ENCODE data around the gene CA12.

Gene CA12

DNA sequence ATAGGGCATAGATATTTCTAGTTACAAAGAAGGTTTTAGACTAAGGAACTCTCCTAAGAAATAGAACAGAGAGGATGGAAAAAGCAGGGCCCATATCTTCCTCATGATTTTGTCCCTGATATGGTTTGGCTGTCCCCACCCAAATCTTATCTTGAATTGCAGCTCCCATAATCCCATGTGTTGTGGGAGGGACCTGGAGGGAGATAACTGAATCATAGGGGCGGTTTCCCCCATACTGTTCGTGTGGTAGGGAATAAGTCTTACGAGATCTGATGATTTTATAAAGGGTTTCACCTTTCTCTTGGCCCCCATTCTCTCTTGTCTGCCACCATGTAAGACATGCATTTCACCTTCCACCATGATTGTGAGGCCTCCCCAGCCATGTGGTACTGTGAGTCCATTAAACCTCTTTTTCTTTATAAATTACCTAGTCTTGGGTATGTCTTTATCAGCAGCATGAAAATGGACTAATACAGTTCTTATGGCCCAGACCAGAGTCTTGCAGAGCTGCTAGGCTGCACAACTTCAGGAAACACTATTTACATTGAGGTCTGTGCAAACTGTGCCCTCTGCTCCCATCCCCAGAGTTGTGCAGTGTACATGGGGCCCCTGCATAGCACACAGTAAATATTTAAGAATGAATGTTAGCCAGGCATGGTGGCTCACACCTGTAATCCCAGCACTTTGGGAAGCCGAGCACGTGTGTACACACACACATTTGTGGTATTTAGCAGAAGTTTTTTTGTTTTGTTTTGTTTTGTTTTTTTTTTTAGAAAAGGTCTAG lies 20.3 kb upstream of the CA12 start:
- DNase-seq = no peak

DNA sequence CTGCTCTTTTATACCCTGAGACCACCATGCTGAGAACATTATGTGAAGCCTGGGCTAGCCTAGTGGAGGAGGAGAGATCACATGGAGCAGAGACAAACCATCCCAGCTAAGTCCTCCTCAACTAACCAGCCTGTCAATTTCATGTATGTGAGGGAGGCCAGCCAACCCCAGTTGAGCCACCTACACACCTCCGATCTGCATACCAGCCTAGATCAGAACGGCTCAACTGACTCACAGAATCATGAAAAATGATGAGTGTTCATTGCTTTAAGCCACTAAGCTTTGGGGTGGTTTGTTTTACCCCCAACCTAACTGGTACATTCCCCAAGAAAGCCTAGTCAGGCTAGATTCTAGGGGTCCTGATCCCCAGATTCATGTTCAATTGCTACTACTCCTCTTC lies 19.4 kb upstream of the CA12 start:
- no peak for DNase-seq

DNA sequence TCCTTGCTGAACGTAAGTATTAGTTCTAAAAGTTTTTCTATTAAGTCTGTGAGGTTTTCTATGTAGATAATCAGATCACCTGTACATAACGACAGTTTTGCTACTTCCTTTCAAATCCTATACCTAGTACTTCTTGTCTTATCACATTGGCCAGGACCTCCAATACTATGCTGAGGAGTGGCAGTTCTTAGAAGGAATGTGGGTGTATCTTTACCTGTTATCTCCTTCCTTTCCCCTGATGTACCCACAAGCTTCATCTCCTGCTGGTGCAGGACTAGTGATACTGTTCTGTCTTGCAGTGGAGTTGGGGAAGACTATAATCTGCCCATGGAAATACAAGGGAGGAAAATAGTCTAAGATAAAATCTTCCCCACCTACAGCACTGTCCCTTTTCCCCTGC lies 16.8 kb upstream of the CA12 start:
- no peak for DNase-seq

DNA sequence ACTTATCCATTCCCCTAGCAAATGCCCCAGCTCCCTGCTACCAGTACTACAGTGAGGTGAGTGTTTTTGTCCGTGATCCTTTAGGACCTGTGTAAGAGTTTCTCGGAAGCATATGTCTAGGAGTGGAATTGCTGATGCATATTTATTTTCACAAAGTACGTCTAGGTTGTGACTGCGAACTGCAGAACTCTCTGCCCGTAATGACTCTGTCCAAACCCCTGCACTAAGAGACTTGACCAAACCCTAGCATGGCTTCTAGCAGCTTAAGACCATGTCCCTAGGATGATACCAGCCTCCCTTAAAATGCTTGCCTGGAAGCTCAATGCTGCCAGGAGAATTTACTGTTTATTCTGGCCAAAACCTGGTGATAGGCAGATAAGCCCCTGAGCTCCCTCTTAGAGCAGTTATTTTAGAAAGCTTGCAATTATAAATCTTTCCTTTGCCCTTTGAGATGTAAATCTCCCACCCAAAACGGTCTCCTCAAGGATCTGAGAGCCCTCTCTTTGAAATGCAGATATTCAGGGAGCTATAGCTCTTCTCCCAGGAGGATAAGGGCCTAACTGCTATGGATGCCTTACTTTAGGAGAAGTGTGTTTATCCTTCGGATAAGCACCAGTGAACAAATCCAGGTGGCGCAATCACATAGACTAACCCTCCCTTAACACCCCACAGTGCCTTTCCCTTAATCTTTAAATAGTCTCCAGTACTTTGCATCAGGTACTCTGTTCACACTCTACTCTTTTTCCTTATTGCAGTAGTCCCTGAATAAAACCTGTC lies 14.7 kb upstream of the CA12 start:
- DNase-seq = peak; percentile 35

DNA sequence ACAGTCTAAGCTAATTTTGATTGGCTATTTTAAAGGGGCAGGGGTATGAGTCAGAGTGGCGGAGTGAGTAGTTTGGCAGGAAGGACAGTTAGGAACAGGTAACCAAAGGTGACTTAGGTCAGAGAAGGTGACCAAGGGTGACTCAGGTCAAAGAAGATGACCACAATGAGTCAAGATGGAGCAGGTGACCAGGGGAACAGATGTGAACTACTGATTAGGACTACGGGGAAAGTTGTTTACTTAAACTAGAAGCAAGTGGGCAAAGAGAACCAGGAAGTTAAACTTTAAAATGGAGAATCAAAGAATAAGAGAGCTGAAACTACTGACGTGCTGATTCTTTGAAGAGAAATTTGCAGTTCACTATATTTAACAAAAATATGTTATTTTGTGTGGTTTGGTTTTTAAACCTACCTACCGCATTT lies 14.1 kb upstream of the CA12 start:
- DNase-seq = no peak

DNA sequence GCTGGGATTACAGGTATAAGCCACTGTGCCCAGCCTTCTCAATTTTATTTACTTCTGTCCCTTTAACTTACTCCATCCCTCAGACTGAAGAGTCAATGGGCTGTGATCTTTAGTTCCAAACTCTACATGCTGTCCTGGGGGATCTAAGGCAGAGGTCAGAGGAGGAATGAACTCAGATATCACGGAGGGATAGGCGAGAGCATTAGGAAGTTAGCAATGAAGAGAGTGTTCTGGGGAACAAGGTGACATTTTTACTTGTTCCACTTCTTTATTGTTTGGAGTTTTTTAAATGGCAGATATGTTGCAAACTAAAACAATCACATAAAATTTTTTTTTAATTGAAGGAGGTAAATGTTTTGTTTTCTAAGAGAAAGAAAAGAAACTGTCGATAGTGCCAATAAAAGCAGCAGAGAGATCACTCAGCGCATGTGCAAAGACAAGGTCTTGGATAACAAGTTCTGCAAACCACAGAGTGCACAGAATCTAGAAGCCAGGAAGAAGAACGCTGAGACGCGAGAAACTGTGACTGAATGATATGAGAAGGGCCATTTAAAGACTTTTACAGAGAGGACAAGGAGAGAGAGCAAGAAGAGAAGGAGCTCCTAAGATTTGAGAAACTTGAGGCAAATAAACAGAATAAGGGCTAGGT lies 10.8 kb upstream of the CA12 start:
- DNase-seq = no peak

DNA sequence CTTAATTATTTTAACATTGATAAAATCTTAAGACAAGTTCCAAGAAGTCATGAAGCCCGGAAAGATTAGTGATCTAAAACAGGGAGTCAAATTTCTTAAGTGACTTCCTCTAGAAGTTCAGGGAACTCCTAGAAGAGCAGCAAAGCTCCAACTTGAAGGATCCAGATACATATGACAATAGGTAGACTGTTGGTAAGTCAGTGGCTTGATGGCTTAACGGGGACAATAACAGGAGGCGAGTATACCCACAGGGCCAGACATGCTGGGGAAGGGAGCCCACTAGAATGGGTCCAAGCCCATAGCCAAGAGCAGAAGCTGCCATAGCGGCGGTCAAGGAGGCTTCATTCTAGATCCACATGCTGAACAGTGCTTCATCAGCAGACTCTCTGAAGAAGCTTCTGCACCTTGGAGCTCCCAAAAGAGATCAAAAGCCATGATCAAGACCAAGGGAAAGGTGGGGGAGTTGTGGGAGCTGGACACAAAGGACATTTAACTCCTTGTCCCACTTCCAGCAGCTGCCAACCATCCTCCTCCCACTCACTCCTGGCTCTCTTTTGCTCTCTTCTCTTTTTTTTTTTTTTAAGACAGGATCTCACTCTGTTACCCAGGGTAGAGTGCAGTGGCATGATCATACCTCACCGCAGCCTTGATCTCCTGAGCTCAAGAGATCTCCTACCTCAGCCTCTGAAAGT lies 10.2 kb upstream of the CA12 start:
- DNase-seq = no peak

DNA sequence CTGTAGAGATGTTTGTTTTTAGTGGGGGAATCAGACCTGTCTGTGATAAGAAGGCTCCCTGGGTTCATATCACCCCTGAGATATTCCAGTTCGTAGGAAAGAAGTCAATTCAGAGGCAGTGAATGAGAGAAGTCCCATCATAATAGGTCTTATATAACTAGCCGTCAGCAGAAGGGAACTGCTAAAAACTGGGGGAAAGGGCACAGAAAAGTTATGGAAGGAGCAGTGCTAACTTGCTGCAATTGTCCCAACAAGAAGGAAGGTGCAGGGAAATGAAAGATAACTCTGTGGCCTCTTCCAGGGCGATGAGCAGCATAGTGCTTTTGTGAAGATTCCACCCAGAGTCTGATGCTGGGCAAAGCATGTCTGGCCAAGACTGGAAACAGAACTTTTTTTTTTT lies 9.0 kb upstream of the CA12 start:
- no peak for DNase-seq

DNA sequence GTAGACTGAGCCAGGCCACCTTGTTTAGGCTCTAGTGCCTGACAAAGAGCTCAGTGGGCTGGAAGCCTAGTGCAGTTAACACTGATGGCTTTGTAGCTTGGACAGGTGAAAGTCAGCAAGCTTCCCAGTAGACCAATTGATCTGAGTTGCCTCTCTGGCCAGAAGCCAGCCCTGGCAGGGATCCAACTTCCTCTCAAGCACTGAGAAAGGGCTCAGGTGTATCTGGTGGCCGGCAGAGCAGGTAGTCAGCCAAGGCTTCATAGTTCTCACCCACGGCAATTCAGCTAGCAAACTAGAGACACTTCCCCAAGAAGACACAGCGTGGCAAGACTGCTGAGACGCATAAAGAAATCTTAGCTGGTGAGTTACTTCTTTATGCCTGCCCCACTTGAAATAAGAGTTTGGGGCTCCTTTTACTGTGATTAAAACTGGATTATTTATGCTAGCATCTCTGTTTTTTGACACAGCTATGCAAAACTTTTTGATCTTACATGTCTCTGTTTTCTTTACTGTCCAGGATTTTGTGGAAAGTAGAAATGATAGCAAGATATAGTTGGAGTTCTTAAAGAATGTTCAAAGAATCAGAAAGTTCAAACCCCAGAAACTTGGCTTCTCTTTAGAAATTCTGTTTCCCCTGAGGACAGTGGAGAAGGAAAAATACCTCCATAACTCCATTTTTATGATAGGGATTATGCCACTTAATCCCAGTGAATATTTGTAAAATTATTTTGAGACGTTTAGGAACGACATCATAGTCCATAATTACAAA lies 8.4 kb upstream of the CA12 start:
- peak; percentile 96 for DNase-seq

DNA sequence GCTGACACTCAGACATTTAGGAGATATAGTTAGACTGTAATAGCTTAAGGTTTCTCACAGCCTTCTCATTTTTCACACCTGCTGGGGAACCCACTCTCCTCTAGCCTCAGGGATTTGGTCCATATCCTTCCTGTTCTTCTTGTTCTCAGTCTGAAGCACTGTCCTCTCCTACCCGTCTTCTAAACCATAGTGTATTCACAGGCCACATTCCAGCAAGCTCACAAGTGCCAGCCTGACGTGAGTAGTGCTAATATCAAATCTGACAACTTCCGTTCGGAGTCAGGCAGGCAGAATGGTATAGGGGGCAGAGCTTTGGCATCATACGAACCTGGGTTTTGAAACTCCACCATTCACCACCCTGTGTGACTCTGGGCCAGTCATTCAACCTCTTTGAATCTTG lies 6.9 kb upstream of the CA12 start:
- DNase-seq = no peak

DNA sequence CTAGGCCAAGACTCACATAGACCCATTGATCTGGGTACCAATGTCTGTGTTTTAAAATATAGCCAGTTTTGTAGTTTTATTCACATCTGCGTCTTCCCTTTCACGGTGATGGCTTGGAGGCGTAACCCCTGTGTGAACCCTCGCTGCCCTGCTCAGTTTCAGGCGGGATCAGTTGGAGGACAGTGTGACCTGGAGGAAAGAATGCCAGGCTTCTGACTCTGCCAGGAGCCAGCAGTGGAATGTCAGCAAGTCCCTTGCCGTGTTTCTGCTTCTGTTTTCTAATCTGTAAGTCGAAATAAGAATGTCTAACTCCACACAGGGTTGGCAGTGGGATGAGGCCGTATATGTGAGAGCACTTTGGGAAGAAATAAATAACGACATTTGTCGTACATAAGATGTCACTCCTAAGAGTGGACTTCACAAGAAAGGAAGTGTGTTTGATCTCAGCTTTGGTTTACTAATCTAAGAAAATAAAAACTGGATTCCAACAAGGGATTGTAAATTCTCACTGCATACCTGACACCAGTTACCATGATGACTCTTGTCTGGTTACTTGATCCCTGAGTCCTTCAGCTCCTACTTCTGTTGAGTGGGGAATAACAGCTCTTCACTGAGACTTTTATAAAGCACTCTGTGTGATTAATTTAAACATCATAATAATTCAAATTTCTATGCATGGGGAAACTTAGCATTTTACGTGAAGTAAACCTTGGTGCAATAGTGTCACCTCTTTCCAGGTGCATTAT lies 6.3 kb upstream of the CA12 start:
- no peak for DNase-seq

DNA sequence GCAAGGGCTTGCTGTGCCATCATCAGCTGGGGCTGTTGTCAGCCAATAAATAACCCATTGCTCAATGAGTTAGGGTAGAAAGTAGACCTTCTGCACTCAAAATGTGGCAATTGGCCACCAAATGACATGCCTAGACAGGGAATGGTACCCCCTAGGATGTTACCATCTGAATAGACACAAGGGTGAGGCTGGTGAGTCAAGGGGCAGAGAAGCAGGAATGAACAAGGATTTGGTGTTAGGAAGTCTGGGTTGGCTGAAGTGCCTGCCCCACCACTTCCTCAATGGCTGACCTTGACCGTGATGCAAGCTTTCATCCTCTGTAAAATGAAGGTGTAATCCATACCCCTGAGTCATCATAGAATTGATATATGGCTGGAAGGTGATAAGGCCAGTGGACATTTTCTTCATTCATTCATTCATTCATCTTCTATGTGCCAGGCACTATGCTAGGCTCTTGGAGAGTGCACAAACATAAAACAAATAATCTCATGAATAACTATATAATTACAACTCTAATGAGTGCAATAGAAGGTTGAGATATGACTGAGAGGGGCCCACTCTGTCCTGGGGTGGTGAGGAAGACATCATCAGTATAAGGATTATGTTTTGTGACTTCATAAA lies 4.4 kb upstream of the CA12 start:
- no peak for DNase-seq

DNA sequence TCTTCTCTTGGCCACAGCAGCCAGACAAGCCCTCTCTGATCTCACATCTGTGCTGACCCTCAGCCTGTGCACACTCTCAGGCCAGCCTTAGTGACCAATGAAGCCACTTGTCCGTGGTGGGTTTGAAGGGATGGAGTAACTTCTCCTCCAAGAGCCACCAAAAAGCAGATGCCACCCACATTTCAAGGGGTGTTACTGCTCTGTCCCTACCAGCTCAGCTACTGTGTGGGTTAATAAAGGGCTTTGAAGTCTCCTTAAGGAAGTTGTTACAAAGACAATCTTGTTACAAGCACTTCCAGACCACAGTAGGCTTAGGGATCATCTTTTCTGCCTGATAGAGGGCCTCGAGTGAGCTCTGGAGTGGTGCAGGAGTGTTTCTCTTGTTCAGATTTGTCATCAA lies 3.3 kb upstream of the CA12 start:
- no peak for DNase-seq

DNA sequence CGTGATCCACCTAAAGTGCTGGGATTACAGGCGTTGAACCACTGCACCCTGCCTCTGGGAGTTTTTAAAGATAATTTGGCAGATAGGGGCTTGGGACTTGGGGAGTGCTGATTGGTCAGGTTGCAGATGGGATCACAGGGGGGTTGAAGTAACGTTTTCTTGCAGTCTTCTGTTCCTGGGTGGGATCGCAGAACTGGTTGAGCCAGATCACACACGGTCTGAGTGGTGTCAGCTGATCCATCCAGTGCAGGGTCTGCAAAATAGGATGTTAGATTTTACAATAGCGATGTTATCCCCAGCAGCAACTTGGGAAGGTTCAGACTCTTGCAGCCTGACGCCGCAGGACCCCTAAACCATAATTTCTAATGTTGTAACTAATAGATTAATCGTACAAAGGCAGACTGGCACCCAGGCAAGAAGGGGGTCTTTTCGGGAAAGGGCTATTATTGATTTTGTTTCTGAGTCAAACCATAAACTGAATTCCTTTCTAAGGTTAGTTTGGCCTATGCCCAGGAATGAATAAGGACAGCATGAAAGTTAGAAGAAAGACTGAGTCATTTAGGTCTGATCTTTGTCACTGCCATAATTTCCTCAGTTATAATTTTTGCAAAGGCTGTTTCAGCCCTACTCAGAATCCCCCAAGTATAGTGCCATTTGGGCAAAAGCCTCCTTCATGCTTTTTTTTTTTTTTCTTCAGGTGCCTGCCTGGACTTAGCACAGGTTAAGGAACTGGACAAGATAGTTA lies 1.5 kb upstream of the CA12 start:
- no peak for DNase-seq

DNA sequence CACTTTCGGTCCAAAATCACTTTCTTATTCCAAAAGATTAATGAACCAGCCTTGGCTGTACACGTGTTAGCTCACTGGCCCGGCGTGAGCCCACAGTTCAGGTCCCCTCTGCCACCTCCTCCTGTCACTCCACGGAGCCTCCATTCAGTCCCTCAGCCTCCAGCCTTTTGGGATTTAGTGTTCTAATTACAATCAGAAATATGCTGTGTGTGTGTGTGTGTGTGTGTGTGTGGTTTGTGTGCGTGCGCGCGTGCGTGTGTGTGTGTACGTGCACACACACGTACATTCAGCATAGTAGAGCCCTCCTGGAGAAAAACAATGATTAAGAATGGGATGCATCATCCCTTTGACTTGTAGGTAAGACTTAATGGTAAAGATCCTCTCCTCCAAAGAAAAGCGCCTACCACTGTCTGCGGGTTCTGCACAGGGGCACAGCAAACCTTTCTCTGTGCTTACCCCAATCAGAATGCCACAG lies 801 bp downstream of the CA12 start:
- DNase-seq = no peak

DNA sequence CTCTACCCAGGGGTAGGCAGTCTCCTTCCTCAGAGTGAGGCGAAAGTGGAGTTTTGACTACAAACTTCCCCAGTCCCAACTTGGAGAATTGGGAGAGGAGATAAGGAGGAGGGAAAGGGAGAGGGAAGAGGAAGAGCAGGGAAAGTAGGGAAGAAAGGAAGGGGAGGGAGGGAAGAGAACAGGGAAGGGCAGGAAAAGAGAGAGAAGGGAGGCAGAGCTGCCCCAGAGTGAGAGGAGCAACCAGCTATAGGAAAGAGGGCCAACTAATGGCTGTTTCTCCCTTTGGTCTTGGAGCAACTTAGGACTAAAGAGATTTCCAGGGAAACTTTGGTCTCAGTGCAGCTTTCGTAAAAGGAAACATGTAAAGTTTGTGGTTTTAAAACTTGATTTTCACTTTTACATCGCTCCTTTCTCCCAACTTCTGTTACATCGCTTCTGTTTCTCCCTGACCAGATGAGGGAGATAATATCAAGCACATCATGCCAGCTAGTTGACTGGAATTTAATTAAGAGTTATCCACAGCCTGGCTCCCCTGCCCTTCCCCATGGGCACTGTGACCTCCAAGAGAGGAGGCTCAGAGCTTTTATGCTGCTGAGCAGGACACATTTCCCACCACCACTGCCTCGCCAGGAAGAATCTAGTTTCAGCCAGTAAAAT lies 1.4 kb downstream of the CA12 start:
- DNase-seq = no peak

DNA sequence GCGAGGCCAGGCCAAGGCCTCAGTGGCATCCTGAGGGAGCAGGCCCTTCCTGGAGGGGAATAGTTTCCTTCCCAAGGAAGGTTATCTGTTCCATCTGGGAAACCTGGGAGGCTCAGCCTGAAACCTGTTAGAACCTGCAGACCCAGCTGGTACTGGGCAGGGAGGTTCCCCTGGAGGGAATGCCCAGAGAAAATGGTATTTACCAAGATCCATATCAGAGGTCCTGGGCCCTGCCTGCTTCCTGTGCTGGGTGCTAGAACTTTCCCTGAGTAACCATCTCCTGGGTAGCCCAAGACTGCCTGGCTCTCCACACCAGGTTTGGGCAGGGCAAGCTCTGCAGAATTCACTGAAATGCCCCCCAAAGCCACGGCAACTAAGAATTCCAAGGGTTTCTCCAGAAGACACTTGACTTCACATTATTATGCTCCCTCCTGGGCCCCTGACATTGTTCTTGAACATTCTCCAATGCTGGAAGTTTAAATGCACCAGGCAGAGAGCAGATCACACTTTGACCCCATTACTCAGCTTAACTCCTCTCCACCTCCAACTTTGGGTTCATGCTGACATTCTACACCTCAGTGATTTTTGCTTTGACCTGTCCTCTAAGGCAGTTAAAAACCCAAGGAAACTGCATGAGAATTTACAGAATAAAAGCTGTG lies 2.0 kb downstream of the CA12 start:
- DNase-seq = no peak

DNA sequence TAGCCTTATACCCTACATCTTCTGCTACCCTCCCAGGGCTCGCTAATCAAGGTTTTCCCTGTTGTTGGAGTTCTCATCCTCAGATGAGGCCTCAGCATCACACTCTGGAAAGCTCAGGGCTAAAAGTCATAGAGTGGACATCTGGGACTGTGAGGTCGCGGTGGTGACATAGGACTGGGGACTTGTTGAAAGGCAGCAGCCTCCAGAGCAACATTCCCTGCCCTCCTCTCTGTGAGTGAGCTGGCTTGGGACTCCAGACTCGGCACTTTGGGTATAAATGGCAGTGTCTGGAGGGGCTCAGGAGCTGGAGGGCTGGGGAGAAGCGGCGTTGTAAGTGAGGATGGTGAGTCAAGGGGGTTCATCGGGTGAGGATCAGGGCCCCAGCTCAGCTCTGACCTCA lies 2.7 kb downstream of the CA12 start:
- DNase-seq = no peak

All from NCI-H345 (cell line).